ENCODE results near the gene LAMA5. TPM values are rescaled to one million over a fixed set of nuclear protein-coding genes. Genes with fewer than 3 reads are reported as not detected.

LAMA5 gene, protein sequence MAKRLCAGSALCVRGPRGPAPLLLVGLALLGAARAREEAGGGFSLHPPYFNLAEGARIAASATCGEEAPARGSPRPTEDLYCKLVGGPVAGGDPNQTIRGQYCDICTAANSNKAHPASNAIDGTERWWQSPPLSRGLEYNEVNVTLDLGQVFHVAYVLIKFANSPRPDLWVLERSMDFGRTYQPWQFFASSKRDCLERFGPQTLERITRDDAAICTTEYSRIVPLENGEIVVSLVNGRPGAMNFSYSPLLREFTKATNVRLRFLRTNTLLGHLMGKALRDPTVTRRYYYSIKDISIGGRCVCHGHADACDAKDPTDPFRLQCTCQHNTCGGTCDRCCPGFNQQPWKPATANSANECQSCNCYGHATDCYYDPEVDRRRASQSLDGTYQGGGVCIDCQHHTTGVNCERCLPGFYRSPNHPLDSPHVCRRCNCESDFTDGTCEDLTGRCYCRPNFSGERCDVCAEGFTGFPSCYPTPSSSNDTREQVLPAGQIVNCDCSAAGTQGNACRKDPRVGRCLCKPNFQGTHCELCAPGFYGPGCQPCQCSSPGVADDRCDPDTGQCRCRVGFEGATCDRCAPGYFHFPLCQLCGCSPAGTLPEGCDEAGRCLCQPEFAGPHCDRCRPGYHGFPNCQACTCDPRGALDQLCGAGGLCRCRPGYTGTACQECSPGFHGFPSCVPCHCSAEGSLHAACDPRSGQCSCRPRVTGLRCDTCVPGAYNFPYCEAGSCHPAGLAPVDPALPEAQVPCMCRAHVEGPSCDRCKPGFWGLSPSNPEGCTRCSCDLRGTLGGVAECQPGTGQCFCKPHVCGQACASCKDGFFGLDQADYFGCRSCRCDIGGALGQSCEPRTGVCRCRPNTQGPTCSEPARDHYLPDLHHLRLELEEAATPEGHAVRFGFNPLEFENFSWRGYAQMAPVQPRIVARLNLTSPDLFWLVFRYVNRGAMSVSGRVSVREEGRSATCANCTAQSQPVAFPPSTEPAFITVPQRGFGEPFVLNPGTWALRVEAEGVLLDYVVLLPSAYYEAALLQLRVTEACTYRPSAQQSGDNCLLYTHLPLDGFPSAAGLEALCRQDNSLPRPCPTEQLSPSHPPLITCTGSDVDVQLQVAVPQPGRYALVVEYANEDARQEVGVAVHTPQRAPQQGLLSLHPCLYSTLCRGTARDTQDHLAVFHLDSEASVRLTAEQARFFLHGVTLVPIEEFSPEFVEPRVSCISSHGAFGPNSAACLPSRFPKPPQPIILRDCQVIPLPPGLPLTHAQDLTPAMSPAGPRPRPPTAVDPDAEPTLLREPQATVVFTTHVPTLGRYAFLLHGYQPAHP (N-terminal part only)
- 100 to 1,000 TPM; 170 to 272 TPM for total RNA-seq

DNA sequence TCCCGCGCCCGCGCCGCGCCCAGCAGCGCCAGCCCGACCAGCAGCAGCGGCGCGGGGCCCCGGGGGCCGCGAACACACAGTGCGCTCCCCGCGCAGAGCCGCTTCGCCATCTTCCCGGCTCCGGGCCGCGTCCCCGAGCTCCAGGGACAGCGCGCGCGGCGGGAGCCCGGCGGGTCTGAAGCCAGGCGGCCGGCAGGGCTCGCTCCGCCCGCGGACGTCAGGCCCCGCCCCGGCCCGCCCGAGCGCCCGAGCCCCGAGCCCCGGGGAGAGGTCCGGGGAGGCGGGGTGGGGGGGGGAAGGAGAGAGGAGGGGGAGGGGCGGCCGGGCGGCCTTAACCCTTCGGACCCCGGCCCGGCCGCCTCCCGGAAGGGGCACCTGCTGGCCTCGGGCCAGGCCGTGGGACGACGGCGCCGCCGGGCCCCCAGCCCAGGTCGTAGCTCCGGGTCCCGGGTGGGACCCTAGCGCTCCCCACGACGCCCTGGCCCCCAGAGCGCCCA, at the start of gene LAMA5:
Gene LAMA5 (minus strand): TSS at position 177 of the 497 bp plus-strand sequence. CDS start 67 bp downstream, at position 110.
- TF ChIP-seq POLR2AphosphoS5 (IDR thresholded peaks at IDR 0.05) (no peak), POLR2A (IDR thresholded peaks at IDR 0.05) (peak; percentile 69)
- TF ChIP-seq, protein P1, sequence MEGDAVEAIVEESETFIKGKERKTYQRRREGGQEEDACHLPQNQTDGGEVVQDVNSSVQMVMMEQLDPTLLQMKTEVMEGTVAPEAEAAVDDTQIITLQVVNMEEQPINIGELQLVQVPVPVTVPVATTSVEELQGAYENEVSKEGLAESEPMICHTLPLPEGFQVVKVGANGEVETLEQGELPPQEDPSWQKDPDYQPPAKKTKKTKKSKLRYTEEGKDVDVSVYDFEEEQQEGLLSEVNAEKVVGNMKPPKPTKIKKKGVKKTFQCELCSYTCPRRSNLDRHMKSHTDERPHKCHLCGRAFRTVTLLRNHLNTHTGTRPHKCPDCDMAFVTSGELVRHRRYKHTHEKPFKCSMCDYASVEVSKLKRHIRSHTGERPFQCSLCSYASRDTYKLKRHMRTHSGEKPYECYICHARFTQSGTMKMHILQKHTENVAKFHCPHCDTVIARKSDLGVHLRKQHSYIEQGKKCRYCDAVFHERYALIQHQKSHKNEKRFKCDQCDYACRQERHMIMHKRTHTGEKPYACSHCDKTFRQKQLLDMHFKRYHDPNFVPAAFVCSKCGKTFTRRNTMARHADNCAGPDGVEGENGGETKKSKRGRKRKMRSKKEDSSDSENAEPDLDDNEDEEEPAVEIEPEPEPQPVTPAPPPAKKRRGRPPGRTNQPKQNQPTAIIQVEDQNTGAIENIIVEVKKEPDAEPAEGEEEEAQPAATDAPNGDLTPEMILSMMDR (IDR thresholded peaks at IDR 0.05) = no peak
- DNase-seq (ENCODE audit: low spot score) = no peak
- Histone ChIP-seq H3K4me3 (peak within 1 kb of the TSS; percentile 88 to 89), H3K9me3 (no peaks in the 10 kb centered on the region), H3K27ac (peak within 1 kb of the TSS; percentile 91 to 92), H3K36me3 (no peaks in the 10 kb centered on the region), H3K27me3 (replicated peaks; ENCODE audit: insufficient read depth) (no peaks in the 10 kb centered on the region), H3K4me1 (replicated peaks) (peaks cover 41% of the 10 kb centered on the region)
- intact Hi-C loops (cut with DNase I) = no loop called here
- WGBS = 0% methylated on average over 12 of the region's 70 CpGs

DNA sequence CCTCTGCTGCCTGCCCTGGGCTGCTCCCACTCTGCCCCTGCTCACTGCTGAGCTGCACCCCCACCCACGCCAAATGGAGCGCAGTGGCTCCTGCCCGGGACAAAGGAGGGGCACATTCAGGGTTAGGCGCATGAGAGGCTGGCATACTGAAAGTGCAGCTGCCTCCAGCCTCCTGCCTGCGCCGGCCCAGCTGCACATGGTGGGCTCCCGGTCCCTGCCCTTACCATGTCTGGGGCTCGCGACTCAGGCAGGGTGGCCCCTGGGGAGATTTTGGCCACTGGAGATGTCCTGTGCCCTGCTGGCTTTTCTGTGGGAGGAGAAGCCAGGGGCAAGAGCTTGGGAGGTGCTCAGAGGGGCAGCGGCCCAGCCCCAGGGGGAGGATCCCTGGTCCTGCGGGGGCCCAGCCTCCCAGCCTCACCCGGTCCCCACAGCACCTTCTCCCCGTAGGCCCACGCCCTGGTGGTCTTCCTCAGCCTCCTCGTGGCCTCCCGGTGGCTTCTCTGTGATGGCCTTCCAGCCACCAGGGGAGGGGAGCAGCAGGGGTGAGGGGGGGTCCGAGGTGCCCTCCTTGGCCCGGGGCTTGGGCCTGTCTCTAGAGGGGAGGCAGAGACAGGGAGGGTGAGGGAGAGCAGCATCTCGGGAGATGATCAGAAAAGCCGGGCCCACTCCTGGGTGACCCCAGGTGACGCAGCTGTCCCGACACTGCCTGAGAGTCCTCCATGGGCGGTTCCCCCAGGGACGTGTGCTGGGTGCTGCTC, 48.4 kb upstream of the LAMA5 start:
- Histone ChIP-seq H3K4me1 (replicated peaks) (peaks cover under 1% of the 10 kb centered on the region), H3K4me3 (no peak overlapping the region), H3K27me3 (replicated peaks; ENCODE audit: insufficient read depth) (no peaks in the 10 kb centered on the region), H3K27ac (no peak overlapping the region), H3K36me3 (no peaks in the 10 kb centered on the region), H3K9me3 (no peaks in the 10 kb centered on the region)
- no peak for DNase-seq (ENCODE audit: low spot score)
- TF ChIP-seq POLR2AphosphoS5 (IDR thresholded peaks at IDR 0.05) = no peak
- no peak for TF ChIP-seq POLR2A (IDR thresholded peaks at IDR 0.05)
- TF ChIP-seq, protein P1 (IDR thresholded peaks at IDR 0.05) = no peak
- intact Hi-C loops (cut with DNase I) = no loop called here
- WGBS = 82% methylated on average over 24 of the region's 24 CpGs

DNA sequence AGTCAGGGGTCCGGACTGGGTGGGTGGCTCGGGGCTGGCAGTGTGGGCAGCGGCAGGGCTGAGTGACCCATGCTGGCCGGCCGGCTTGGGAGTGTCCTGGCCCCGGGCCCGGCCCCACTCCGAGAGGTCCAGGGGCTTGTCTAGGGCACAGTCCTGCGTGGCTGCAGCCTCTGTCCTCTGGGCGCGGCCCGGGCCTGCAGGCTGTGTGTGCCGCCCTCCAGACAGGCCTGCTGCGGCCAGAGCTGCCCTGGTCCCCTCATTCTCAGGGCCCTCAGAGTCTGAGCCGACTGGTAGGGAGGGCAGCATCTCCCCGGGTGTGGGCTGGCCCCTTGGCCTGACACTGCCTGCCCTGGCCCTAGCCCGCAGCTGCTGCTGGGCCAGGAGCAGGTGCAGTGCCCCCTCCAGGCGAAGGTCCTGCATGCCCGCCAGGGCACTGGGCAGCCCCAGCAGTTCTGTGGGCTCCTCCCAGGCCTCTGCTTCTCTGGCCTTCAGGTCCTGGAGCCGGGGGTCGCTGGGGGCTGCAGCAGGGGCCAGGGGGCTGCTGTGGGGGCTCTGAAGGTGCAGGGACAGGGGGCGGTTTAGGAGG, 46.9 kb upstream of the LAMA5 start:
- H3K27me3 ChIP-seq (replicated peaks; ENCODE audit: insufficient read depth) = no peaks in the 10 kb centered on the region

More for the DNA sequence above, 46.9 kb upstream of the LAMA5 start:
- Histone ChIP-seq H3K9me3 (no peaks in the 10 kb centered on the region), H3K4me3 (no peak overlapping the region), H3K27ac (no peak overlapping the region), H3K4me1 (replicated peaks) (peaks cover 7% of the 10 kb centered on the region), H3K36me3 (no peaks in the 10 kb centered on the region)
- intact Hi-C loops (cut with DNase I) = loop anchor here (5.0 kb wide), 1 partner anchor 83 kb away; no protein-coding TSS in a partner anchor
- DNase-seq (ENCODE audit: low spot score) = no peak
- TF ChIP-seq, protein P1 (IDR thresholded peaks at IDR 0.05) = no peak
- TF ChIP-seq POLR2A (IDR thresholded peaks at IDR 0.05) (no peak), POLR2AphosphoS5 (IDR thresholded peaks at IDR 0.05) (no peak)
- 89% methylated on average over 19 of the region's 22 CpGs for WGBS

All from prostate gland (tissue), 2 donors.